GM13976 (cell line): Measurements from ENCODE around the gene ATXN2.
"Not testable (repeated sequence)": the region's sequence is repeated elsewhere in the genome, so short reads cannot be mapped to it uniquely, and the experiment has no call there.

Source experiments
- DNase-seq: peaks from one replicate; pipeline ENCODE4 v3.0.0; 2012; ENCODE audit warnings: low spot score
- CTCF ChIP-seq: IDR thresholded peaks from 2 replicates; pipeline ENCODE4 v1.5.1; 2012; ENCODE audit warnings: borderline replicate concordance, mild to moderate bottlenecking; ENCODE audit not compliant: insufficient read depth; ENCODE audit errors: extremely low read depth, missing control alignments, control extremely low read depth
- in situ Hi-C: fragments of 300-500 bp; cut with MboI; formaldehyde crosslinking; loops from one replicate; pipeline ENCODE4 v1.12.0; 2022; ENCODE audit warnings: low sequenced_read_pairs, mixed read lengths, inconsistent platforms; ENCODE audit not compliant: unreplicated experiment

ATXN2 gene

GRCh38 chr12:111616177-111616623, 17.1 kb upstream of the ATXN2 start:
- DNase-seq = no peak
- no peak for TF ChIP-seq CTCF
- in situ Hi-C loops = no loop called here

- no peak for DNase-seq
- in situ Hi-C loops = no loop called here
- TF ChIP-seq CTCF = no peak
Measured at GRCh38 chr12:111607239-111607638, 8.1 kb upstream of the ATXN2 start.

- no peak for TF ChIP-seq CTCF
- DNase-seq = no peak
- in situ Hi-C loops = no loop called here
Measured at GRCh38 chr12:111606767-111607230, 7.7 kb upstream of the ATXN2 start.

GRCh38 chr12:111605911-111606766, 7.0 kb upstream of the ATXN2 start:
- no peak for TF ChIP-seq CTCF
- DNase-seq = no peak
- in situ Hi-C loops = no loop called here

- in situ Hi-C loops, DNase-seq: not testable (repeated sequence)
Measured at GRCh38 chr12:111602857-111603256, 3.7 kb upstream of the ATXN2 start.

GRCh38 chr12:111602348-111602747, 3.2 kb upstream of the ATXN2 start:
- TF ChIP-seq CTCF = no peak
- DNase-seq = no peak
- in situ Hi-C loops = no loop called here

GRCh38 chr12:111600986-111601385, 1.9 kb upstream of the ATXN2 start:
- in situ Hi-C loops, DNase-seq: not testable (repeated sequence)
